ENCODE data around the gene OCA2. TPM values are rescaled to one million over a fixed set of nuclear protein-coding genes. Genes with fewer than 3 reads are reported as not detected.

The OCA2 gene
- polyA plus RNA-seq, 1 donor from 2014 or later = 0.97 TPM

GRCh38 chr15:27884726-27885125, 214.4 kb downstream of the OCA2 start:
- Histone ChIP-seq H3K4me3 (ENCODE audit: low read length) (no peak overlapping the region), H3K79me2 (replicated peaks; ENCODE audit: insufficient read depth, low read length) (no peaks in the 10 kb centered on the region), H2AFZ (ENCODE audit: low read depth, low read length) (no peak overlapping the region), H3K9me2 (ENCODE audit: insufficient read depth, low read length) (no peaks in the 10 kb centered on the region), H3K27me3 (ENCODE audit: insufficient read depth, low read depth, low read length) (no peaks in the 10 kb centered on the region), H3K9ac (ENCODE audit: low read length) (no peak overlapping the region), H3K9me3 (ENCODE audit: low read length) (no peaks in the 10 kb centered on the region), H3K27ac (ENCODE audit: low read length) (no peak overlapping the region), H3K36me3 (ENCODE audit: insufficient read depth, low read length) (no peaks in the 10 kb centered on the region), H3K4me2 (ENCODE audit: low read length) (no peak overlapping the region), H4K20me1 (ENCODE audit: insufficient read depth) (no peaks in the 10 kb centered on the region), H3F3A (ENCODE audit: insufficient read depth, low read length, poor library complexity, severe bottlenecking) (no peaks in the 10 kb centered on the region)
- no peak for TF ChIP-seq TAF1 (IDR thresholded peaks at IDR 0.05; ENCODE audit: low read depth)
- no peak for TF ChIP-seq MXI1 (conservative IDR thresholded peaks at IDR 0.05; ENCODE audit: poor library complexity, severe bottlenecking)
- TF ChIP-seq POLR2AphosphoS5 (IDR thresholded peaks at IDR 0.05) = no peak
- TF ChIP-seq, protein P1, sequence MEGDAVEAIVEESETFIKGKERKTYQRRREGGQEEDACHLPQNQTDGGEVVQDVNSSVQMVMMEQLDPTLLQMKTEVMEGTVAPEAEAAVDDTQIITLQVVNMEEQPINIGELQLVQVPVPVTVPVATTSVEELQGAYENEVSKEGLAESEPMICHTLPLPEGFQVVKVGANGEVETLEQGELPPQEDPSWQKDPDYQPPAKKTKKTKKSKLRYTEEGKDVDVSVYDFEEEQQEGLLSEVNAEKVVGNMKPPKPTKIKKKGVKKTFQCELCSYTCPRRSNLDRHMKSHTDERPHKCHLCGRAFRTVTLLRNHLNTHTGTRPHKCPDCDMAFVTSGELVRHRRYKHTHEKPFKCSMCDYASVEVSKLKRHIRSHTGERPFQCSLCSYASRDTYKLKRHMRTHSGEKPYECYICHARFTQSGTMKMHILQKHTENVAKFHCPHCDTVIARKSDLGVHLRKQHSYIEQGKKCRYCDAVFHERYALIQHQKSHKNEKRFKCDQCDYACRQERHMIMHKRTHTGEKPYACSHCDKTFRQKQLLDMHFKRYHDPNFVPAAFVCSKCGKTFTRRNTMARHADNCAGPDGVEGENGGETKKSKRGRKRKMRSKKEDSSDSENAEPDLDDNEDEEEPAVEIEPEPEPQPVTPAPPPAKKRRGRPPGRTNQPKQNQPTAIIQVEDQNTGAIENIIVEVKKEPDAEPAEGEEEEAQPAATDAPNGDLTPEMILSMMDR (IDR thresholded peaks at IDR 0.05; ENCODE audit: poor library complexity, severe bottlenecking) = no peak
- no peak for TF ChIP-seq SMC3 (conservative IDR thresholded peaks at IDR 0.05; ENCODE audit: poor library complexity)
- no peak for TF ChIP-seq EZH2 (IDR thresholded peaks at IDR 0.05; ENCODE audit: borderline replicate concordance, insufficient read depth, low read length, poor library complexity, severe bottlenecking)

DNA sequence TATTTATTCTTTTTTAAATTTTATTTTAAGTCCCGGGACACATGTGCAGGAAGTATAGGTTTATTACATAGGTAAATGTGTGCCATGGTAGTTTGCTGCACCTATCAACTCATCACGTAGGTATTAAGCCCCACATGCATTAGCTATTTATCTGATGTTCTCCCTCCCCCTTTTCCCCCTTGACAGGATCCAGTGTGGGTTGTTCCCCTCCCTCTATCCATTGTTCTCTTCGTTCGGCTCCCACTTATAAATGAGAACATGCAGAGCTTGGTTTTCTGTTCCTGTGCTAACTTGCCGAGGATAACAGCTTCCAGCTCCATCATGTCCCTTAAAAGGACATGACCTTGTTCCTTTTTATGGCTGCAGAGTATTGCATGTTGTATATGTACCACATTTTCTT, 220.3 kb downstream of the OCA2 start:
- no peaks in the 10 kb centered on the region for H3K9me3 ChIP-seq (ENCODE audit: low read length)
- H3K4me2 ChIP-seq (ENCODE audit: low read length) = no peak overlapping the region

More for the DNA sequence above, 220.3 kb downstream of the OCA2 start:
- Histone ChIP-seq H3K79me2 (replicated peaks; ENCODE audit: insufficient read depth, low read length) (no peaks in the 10 kb centered on the region), H3K36me3 (ENCODE audit: insufficient read depth, low read length) (no peaks in the 10 kb centered on the region), H2AFZ (ENCODE audit: low read depth, low read length) (no peak overlapping the region), H4K20me1 (ENCODE audit: insufficient read depth) (no peaks in the 10 kb centered on the region), H3F3A (ENCODE audit: insufficient read depth, low read length, poor library complexity, severe bottlenecking) (no peaks in the 10 kb centered on the region), H3K9ac (ENCODE audit: low read length) (no peak overlapping the region), H3K9me2 (ENCODE audit: insufficient read depth, low read length) (no peaks in the 10 kb centered on the region), H3K4me3 (ENCODE audit: low read length) (no peak overlapping the region), H3K27ac (ENCODE audit: low read length) (no peak overlapping the region), H3K27me3 (ENCODE audit: insufficient read depth, low read depth, low read length) (no peaks in the 10 kb centered on the region)
- TF ChIP-seq, protein P2, sequence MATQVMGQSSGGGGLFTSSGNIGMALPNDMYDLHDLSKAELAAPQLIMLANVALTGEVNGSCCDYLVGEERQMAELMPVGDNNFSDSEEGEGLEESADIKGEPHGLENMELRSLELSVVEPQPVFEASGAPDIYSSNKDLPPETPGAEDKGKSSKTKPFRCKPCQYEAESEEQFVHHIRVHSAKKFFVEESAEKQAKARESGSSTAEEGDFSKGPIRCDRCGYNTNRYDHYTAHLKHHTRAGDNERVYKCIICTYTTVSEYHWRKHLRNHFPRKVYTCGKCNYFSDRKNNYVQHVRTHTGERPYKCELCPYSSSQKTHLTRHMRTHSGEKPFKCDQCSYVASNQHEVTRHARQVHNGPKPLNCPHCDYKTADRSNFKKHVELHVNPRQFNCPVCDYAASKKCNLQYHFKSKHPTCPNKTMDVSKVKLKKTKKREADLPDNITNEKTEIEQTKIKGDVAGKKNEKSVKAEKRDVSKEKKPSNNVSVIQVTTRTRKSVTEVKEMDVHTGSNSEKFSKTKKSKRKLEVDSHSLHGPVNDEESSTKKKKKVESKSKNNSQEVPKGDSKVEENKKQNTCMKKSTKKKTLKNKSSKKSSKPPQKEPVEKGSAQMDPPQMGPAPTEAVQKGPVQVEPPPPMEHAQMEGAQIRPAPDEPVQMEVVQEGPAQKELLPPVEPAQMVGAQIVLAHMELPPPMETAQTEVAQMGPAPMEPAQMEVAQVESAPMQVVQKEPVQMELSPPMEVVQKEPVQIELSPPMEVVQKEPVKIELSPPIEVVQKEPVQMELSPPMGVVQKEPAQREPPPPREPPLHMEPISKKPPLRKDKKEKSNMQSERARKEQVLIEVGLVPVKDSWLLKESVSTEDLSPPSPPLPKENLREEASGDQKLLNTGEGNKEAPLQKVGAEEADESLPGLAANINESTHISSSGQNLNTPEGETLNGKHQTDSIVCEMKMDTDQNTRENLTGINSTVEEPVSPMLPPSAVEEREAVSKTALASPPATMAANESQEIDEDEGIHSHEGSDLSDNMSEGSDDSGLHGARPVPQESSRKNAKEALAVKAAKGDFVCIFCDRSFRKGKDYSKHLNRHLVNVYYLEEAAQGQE (IDR thresholded peaks at IDR 0.05; ENCODE audit: borderline replicate concordance) = no peak
- TF ChIP-seq EZH2 (IDR thresholded peaks at IDR 0.05; ENCODE audit: borderline replicate concordance, insufficient read depth, low read length, poor library complexity, severe bottlenecking) (no peak), SMC3 (conservative IDR thresholded peaks at IDR 0.05; ENCODE audit: poor library complexity) (no peak), MXI1 (conservative IDR thresholded peaks at IDR 0.05; ENCODE audit: poor library complexity, severe bottlenecking) (no peak), POLR2AphosphoS5 (IDR thresholded peaks at IDR 0.05) (no peak)

Measured in neural cell (in vitro differentiated cells).